Measurements from ENCODE around the gene FHAD1. TPM values are rescaled to one million over a fixed set of nuclear protein-coding genes. Genes with fewer than 3 reads are reported as not detected.

FHAD1 gene
- total and polyA plus RNA-seq, 2 experiments from 2014 or later, result 0.13 to 0.68 TPM

DNA sequence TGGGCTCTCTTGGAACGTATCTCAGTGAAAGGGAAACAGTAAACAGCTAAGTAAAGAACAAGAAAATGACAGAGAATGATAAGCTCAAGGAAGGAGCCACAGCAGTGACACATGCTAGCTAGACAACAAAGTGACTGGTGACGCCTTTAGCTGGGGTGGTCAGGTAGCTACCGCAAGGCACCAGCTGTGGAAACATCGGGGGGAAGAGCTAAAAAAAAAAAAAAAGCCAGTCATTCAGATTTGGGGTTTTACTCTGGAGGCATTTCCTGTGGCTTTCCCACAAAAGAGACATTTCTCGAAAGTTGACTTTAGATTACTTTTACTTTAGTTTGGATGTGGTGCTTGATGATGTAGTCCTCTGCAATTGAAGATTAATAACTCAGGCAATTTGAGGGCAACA, 2.1 kb downstream of the FHAD1 start:
- H3K27ac ChIP-seq, result no peak overlapping the region
- no peak overlapping the region for H3K4me3 ChIP-seq
- H4K20me1 ChIP-seq (ENCODE audit: insufficient read depth, poor library complexity, severe bottlenecking), result no peaks in the 10 kb centered on the region
- no peak overlapping the region for H2AFZ ChIP-seq
- H3K79me2 ChIP-seq, result no peaks in the 10 kb centered on the region
- WGBS (ENCODE audit: low lambda C conversion rate, missing lambda C conversion rate), result 70% methylated on average over 5 of the region's 5 CpGs
- TF ChIP-seq, protein P1, sequence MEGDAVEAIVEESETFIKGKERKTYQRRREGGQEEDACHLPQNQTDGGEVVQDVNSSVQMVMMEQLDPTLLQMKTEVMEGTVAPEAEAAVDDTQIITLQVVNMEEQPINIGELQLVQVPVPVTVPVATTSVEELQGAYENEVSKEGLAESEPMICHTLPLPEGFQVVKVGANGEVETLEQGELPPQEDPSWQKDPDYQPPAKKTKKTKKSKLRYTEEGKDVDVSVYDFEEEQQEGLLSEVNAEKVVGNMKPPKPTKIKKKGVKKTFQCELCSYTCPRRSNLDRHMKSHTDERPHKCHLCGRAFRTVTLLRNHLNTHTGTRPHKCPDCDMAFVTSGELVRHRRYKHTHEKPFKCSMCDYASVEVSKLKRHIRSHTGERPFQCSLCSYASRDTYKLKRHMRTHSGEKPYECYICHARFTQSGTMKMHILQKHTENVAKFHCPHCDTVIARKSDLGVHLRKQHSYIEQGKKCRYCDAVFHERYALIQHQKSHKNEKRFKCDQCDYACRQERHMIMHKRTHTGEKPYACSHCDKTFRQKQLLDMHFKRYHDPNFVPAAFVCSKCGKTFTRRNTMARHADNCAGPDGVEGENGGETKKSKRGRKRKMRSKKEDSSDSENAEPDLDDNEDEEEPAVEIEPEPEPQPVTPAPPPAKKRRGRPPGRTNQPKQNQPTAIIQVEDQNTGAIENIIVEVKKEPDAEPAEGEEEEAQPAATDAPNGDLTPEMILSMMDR (IDR thresholded peaks at IDR 0.05; ENCODE audit: poor library complexity), result no peak
- TF ChIP-seq EZH2 (IDR thresholded peaks at IDR 0.05; ENCODE audit: borderline replicate concordance), result no peak
- TF ChIP-seq EZH2phosphoT487 (IDR thresholded peaks at IDR 0.05; ENCODE audit: low read depth, severe bottlenecking, unreplicated experiment), result no peak
- H3K36me3 ChIP-seq (replicated peaks; ENCODE audit: insufficient read depth, low read depth), result no peaks in the 10 kb centered on the region
- no peaks in the 10 kb centered on the region for H3K9me2 ChIP-seq (replicated peaks; ENCODE audit: insufficient read depth)
- H3K4me2 ChIP-seq, result no peak overlapping the region
- DNase-seq (ENCODE audit: low spot score), result no peak
- H3K4me1 ChIP-seq (ENCODE audit: insufficient read depth), result peaks cover 15% of the 10 kb centered on the region
- no peaks in the 10 kb centered on the region for H3K9me3 ChIP-seq (ENCODE audit: low read depth)
- H3K27me3 ChIP-seq, result peaks cover 5% of the 10 kb centered on the region

- no peaks in the 10 kb centered on the region for H3K36me3 ChIP-seq (replicated peaks; ENCODE audit: insufficient read depth, low read depth)
- no peaks in the 10 kb centered on the region for H3K9me3 ChIP-seq (ENCODE audit: low read depth)
- peaks cover 5% of the 10 kb centered on the region for H3K27me3 ChIP-seq
- 83% methylated on average over 14 of the region's 14 CpGs for WGBS (ENCODE audit: low lambda C conversion rate, missing lambda C conversion rate)
- no peaks in the 10 kb centered on the region for H4K20me1 ChIP-seq (ENCODE audit: insufficient read depth, poor library complexity, severe bottlenecking)
- H3K4me3 ChIP-seq, result no peak overlapping the region
- no peak overlapping the region for H3K27ac ChIP-seq
- TF ChIP-seq, protein P1 (IDR thresholded peaks at IDR 0.05; ENCODE audit: poor library complexity), result no peak
- no peak for TF ChIP-seq EZH2 (IDR thresholded peaks at IDR 0.05; ENCODE audit: borderline replicate concordance)
- TF ChIP-seq EZH2phosphoT487 (IDR thresholded peaks at IDR 0.05; ENCODE audit: low read depth, severe bottlenecking, unreplicated experiment), result no peak
- no peaks in the 10 kb centered on the region for H3K79me2 ChIP-seq
- no peak overlapping the region for H2AFZ ChIP-seq
- no peak for DNase-seq (ENCODE audit: low spot score)
- H3K4me1 ChIP-seq (ENCODE audit: insufficient read depth), result peaks cover 5% of the 10 kb centered on the region
- H3K4me2 ChIP-seq, result no peak overlapping the region
- no peaks in the 10 kb centered on the region for H3K9me2 ChIP-seq (replicated peaks; ENCODE audit: insufficient read depth)
These were observed 5.1 kb downstream of the FHAD1 start for GRCh38 chr1:15251857-15252835.

GRCh38 chr1:15254559-15254958, 7.5 kb downstream of the FHAD1 start:
- H3K27me3 ChIP-seq, result peaks cover 5% of the 10 kb centered on the region
- no peak overlapping the region for H3K27ac ChIP-seq
- H3K4me1 ChIP-seq (ENCODE audit: insufficient read depth), result no peaks in the 10 kb centered on the region
- H3K79me2 ChIP-seq, result no peaks in the 10 kb centered on the region
- H4K20me1 ChIP-seq (ENCODE audit: insufficient read depth, poor library complexity, severe bottlenecking), result no peaks in the 10 kb centered on the region
- no peak overlapping the region for H3K4me3 ChIP-seq
- no peak for TF ChIP-seq EZH2phosphoT487 (IDR thresholded peaks at IDR 0.05; ENCODE audit: low read depth, severe bottlenecking, unreplicated experiment)
- TF ChIP-seq, protein P1 (IDR thresholded peaks at IDR 0.05; ENCODE audit: poor library complexity), result no peak
- no peak for TF ChIP-seq EZH2 (IDR thresholded peaks at IDR 0.05; ENCODE audit: borderline replicate concordance)
- no peaks in the 10 kb centered on the region for H3K36me3 ChIP-seq (replicated peaks; ENCODE audit: insufficient read depth, low read depth)
- no peak overlapping the region for H3K4me2 ChIP-seq
- no peaks in the 10 kb centered on the region for H3K9me3 ChIP-seq (ENCODE audit: low read depth)
- no peaks in the 10 kb centered on the region for H3K9me2 ChIP-seq (replicated peaks; ENCODE audit: insufficient read depth)
- H2AFZ ChIP-seq, result no peak overlapping the region
- DNase-seq (ENCODE audit: low spot score), result no peak
- WGBS (ENCODE audit: low lambda C conversion rate, missing lambda C conversion rate), result 23% methylated on average over 2 of the region's 2 CpGs

Data from hepatocyte (in vitro differentiated cells).